GM19438 (cell line): Measurements from ENCODE around the gene SPEN.
"Not testable (repeated sequence)": the region's sequence is repeated elsewhere in the genome, so short reads cannot be mapped to it uniquely, and the experiment has no call there.

Experiments
- ATAC-seq: cut with Tn5 transposase; IDR thresholded peaks from one replicate; pipeline ENCODE4 v1.9.1; 2021; ENCODE audit warnings: low read depth; ENCODE audit not compliant: unreplicated experiment

SPEN gene

DNA sequence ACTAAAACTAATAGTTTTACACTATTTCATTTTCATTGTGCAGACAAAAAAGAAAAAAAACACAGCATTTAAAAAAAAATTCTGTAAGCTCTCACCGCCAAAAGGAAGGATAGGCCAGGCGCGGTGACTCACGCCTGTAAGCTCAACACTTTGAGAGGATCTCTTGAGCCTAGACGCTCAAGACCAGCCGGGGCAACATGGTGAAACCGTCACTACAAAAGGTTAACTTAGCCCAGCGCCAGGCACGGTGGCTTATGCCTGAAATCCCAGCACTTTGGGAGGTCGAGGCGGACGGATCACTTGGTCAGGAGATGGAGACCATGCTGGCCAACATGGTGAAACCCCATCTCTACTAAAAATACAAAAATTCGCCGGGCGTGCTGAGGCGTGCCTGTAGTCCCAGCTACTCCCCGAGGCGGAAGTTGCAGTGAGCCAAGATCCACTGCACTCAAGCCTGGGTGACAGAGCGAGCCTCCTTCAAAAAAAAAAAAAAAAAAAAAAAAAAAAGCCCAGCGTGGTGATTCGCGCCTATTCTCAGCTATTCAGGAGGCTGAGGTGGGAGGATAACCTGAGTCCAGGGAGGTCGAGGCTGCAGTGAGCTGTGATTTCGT, 14.3 kb upstream of the SPEN start:
- ATAC-seq: no peak

- ATAC-seq: no peak
Measured at GRCh38 chr1:15833842-15834405, 13.6 kb upstream of the SPEN start.

- peak; percentile 49 for ATAC-seq
Measured at GRCh38 chr1:15834406-15835204, 12.9 kb upstream of the SPEN start.

DNA sequence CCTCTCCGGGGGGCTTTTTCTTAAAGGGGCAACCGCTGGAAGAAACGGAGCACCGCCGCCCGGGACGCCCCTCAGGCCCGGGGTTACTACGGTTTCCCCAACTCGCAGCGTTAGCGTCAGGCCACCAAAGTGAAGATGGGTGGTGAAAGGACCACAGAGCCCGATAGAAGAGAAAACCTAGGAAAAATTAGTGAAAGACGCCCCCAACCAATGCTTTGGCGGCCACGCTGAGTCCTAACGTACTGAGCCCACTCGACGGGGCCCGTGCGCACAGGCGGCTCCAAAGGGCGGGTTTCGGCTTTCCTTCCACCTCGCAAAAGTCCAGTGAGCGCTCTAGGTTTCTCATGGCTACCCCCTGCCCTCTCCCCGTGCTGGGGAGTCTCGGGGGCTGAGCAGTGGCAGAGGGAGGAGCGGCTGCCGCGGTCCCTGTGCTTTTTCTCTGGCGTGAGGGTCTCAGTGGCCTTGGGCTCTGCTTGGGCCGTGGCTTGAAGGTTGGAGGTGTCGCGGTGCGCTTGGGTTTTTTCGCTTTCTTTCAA, 12.2 kb upstream of the SPEN start:
- ATAC-seq: peak; percentile 3

DNA sequence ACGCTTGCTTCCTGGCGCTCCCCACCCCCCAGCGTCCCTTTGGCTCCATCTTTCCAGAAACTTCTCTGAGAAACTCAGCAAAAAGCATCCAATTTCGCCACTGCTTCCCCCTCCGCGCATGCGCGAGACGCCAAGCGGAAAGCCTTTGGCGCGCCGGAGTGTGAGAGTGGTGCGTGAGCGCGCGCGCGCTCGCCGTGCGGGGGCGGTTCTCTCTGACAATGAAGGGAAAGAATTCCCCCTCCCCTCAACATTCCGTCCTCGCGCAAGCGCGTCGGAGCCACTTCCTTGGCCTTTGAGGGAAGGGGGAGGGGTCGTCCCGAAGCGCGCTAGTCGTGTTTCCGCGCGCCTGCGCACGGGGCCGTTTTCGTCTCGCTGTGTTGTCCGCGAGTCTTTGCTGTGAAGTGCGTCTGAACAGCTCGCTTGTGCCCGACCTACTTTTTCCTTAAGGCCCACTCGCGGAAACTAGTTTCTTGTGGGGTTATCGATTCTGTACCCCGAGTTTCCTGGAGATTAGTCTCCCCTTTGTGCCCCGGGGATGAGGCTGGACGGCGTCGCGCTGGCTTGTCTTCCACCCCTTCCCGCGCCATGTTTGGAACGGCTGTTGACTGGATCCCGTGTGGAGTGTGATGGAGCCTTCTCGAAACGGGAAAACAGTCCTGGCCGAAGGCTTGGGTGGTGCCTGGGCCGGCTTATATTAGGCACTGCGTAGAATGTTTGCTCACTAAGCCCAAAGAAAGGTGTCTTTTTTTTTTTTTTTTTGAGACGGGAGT, 11.6 kb upstream of the SPEN start:
- ATAC-seq: peak; percentile 37

- not testable (repeated sequence) for ATAC-seq
Measured at GRCh38 chr1:15836511-15836771, 11.1 kb upstream of the SPEN start.

- no peak for ATAC-seq
Measured at GRCh38 chr1:15836772-15837669, 10.5 kb upstream of the SPEN start.

GRCh38 chr1:15837931-15838330, 9.6 kb upstream of the SPEN start:
- ATAC-seq: no peak

DNA sequence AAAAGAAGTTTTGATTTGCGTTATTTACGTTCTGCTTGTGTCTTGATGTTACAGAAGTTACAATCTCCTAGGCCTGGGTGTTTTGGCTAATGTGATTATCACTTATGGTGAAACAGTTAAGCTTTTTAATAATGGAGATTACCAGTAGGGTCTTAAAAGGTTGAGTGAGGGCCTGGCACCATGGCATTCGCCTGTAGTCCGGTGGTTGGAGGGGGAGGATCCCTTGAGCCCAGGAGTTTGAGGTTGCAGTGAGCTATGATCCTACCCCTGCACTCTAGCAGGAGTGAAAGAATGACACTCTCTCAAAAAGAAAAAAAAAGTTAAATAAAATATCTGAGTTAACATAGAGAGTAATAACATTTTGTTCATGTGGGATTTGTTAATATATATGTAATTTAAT, 8.8 kb upstream of the SPEN start:
- ATAC-seq: no peak

DNA sequence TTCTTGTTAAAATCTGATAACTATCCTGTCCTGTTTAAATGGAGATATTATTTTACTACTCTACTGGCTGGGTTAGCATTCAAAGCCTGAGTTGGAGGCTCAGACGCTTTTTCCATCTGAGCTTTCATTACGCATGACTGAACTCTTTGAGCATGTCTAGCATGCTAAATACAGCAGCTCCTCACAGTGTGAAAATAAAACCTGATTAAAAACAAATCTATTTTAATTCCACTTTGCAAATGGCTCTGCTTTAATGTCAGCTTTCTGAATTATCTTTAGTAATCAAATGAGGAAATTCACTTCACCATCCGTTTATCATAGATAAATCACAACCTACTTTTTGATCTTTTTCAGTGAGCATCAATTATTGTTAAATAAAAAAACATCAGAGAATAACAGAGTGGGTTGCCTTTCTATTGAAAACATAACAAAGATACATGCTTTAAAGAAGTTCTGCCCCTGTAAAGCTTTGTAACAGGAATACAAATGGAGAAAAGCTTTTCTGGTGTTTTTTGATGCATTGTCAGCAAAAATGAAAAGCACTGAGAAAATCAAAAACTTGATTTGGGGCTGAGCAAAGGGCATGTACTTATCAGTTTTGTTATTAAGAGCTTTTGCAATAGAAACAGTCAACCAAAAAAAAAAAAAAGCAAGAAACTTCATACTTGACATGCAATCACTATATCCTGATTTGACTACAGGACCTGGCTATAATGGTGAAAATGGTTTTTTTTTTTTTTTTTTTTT, 3.5 kb upstream of the SPEN start:
- no peak for ATAC-seq

- not testable (repeated sequence) for ATAC-seq
Measured at GRCh38 chr1:15846056-15846455, 1.5 kb upstream of the SPEN start.

- ATAC-seq: no peak
Measured at GRCh38 chr1:15847893-15848142, 311 bp downstream of the SPEN start.

DNA sequence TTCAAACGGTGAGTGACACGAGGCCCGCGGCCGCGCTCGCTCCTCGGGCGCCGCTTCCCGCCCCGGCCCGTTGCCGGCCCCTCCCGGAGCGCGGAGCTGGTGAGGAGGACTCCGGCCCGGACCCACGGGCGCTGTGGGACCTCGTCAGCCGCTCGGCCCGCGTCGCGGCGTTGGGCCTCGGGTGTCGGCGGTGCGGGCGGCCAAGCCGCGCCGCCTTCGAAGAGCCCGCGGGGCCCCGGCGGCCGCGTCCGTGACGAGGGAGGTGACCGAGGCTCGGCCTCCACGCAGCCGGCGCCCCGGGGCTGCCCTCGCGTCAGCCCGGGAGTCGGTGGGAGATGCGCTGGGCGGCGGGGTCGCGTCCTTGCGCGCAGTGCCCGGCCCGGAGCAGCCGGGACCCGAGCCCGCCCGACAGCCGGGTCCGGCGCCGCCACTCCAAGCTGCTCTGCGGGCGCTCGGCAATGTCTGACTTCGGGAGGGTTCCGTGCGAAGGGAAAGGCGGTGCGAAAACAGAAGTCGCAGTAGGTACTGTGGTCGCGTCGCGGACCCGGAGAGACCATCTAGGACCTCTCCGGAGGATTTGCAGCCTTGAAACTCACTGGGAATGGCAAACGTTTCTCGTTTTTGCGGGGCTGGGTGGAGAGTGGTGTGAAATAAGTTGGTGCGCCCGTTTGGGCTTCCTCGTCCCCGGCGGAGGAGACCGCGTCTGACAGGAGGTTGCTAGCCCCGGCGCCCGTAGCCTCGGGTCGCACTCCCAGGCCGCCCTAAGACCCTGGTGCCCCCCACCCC, 829 bp downstream of the SPEN start:
- ATAC-seq: peak; percentile 10

GRCh38 chr1:15848929-15849774, 1.6 kb downstream of the SPEN start:
- ATAC-seq: no peak

- ATAC-seq: no peak
Measured at GRCh38 chr1:15849775-15850324, 2.3 kb downstream of the SPEN start.

- ATAC-seq: no peak
Measured at GRCh38 chr1:15850471-15851001, 3.0 kb downstream of the SPEN start.

DNA sequence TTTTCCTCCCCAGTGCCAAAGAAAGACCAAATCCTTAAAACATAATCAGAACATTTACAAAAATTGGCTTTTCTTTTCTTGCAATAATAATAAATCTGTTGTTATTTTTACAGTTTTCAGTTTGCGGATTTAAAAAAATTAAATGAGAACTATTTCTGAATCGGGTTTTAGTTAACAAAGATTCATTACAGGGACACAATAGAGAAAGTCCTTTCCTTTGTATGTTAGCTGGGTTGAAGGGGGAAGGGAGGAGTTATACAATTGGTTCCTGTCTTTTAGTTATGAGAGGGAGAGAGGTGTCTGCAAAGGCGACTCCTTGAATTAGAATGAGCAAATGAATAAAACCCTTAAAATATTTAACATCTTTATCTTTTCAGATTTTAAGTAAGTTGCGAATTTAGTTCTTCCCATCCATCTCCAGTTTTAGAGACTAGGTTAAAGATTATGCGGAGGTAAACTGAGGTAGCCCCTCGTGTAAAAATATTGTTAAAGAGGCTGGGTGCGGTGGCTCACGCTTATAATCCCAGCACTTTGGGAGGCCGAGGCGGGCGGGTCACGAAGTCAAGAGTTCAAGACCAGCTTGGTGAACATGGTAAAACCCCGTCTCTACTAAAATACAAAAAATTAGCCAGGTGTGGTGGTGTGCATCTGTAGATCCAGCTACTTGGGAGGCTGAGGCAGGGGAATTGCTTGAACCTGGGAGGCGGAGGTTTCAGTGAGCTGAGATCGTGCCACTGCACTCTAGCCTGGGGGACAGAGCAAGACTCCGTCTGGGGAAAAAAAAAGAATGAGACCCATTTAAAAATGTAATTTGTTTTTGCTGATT, 3.9 kb downstream of the SPEN start:
- ATAC-seq: no peak
